GM21723 (cell line): ENCODE data around the gene SLC25A34.

Source experiments
- ATAC-seq: cut with Tn5 transposase; IDR thresholded peaks from one replicate; pipeline ENCODE4 v1.9.1; 2021; ENCODE audit warnings: mild to moderate bottlenecking, moderate library complexity; ENCODE audit not compliant: unreplicated experiment

SLC25A34 gene

GRCh38 chr1:15712168-15712567 lies 23.9 kb upstream of the SLC25A34 start:
- ATAC-seq, result no peak

DNA sequence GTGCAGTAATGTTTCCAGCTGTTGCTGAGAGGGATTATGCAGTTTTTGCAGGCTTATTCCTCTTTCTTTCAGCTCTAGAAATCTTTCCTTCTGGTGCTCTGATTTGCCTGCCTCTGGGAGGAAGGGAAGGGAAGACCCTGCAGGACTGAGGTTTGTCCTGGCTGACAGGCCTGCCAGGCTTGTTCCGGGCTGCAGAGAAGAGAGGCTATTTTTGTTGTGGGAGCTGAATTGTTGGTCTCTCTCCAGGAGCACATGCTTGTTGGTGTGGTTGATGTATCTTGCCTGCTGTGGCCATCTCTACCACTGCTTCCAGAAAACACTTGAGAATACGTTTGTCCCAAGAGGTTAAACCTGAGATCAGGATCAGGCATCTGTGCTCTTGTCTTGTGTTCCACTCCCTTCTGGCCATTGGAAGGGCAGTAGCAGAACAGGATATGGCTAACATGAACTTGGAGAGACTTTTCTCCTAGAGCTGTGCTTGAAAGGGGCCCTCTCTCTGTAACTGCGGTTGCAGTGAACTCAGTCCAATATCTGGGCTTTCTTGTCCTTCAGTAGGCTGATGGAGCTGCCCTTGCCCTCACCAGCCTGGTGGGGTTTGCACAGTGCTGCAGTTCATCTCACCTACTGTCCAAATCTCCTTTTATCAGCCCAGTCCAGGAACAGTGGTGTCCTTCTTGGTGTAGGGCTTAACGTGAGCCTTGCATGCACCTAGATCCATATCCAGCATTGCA lies 21.5 kb upstream of the SLC25A34 start:
- ATAC-seq, result no peak

DNA sequence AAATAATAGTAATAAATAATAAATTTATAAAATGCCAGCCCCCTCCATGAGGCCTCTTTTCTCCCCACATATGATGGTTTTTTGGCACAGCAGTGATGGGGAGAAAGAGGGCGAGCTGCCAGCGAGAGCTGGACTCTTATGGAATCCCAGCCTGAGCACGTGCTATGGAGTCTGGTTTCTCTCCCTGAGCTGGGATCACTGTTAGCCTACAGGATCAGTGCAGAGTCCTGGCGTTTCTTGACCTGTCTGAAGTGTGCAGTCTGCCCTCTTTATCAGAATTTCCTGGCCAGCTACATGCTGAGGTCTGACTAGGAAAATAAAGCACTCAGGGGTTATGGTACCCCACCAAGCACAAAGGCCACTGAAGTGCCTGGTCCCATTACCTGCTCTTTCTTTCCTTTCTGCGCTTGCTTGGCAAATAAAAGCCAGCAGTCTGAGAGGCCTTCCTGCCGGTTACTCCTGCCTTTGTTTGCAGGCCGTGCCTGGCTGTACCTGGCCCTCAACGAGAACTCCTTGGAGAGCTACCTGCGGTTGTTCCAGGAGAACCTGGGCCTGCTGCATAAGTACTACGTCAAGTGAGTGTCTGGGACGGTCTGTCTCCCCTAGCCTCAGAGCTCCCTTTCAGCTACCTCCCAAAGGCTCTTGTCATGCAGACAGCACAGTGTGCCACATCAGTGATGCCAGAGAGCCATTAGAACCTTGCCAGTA lies 18.5 kb upstream of the SLC25A34 start:
- ATAC-seq, result no peak

- no peak for ATAC-seq
Measured at GRCh38 chr1:15718199-15718601, 17.9 kb upstream of the SLC25A34 start.

- no peak for ATAC-seq
Measured at GRCh38 chr1:15719381-15720120, 16.5 kb upstream of the SLC25A34 start.

GRCh38 chr1:15720861-15721260 lies 15.2 kb upstream of the SLC25A34 start:
- ATAC-seq, result no peak

DNA sequence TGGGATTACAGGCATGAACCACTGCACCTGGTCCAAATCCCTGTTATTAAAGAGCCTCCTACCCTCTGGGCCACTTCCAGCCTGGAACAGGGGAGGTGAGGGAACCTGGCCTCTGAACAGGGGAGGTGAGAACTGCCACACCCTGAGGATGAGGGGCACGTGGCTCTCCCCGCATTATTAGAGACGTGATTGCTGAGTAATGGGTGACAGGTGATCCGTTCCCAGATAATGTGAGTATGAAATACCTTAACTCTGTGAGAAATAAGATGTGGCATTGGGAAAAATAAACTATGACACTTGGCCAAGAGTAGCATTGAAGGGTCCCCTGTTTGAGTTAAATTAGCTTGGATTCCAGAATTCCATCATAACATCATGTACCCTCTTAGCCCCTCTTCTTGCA lies 13.6 kb upstream of the SLC25A34 start:
- ATAC-seq, result no peak

DNA sequence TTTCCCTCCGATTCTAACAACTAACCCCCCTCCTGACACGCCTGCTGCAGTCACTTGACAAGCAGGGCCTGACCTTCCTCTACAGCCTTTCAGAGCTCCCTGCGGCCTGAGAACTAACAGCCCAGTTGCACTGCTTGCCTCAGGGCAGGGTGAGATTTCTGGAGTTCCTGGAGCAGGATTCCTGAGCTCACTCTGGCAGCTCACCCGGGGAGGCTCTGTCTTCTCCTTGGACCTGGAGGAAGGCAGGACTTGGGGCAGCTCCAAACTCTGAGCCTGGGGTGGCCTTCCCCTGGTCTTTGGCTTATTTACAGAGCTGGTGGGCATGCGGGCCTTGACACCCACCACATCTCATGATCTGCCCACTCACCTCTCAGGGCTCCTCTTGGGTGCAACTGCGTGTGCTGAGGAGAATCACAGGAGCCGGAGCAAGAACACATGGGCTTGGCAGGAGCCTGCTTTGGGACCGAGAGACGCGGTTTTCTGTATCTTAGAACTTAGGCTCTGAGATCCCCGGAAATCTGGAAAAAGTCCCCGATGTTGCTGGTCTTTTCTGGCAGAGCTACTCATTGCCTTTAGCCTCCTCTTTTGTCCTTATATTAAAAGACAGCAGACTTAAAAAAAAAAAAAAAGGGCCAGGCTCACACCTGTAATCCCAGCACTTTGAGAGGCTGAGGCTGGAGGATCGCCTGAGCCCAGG lies 13.1 kb upstream of the SLC25A34 start:
- no peak for ATAC-seq

DNA sequence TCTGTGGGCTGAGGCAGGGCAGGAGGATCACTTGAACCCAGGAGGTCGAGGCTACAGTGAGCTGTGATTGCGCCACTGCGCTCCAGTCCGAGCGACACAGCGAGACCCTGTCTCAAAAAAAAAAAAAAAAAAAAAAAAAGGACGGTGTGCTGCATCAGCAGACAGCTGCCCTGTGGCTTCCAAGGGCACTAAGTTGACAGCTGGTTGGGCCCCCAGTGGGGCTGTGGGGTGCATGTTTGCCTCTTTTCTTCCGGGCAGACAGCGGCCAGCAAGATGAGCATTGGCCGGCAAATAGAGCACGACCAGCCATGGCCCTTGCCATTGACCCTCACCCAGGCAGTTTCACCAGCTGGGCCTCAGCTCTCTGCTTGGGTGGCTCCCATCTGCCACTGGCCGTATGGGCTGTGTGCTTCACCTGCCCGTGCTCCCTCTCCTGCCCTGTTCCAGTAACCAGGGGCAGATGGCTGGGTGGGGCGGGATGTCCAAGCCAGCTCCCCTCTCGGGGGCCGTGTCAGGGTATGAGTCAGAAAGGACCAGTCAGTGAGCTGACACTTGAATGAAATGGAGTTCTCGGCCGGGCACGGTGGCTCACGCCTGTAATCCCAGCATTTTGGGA lies 12.3 kb upstream of the SLC25A34 start:
- no peak for ATAC-seq

DNA sequence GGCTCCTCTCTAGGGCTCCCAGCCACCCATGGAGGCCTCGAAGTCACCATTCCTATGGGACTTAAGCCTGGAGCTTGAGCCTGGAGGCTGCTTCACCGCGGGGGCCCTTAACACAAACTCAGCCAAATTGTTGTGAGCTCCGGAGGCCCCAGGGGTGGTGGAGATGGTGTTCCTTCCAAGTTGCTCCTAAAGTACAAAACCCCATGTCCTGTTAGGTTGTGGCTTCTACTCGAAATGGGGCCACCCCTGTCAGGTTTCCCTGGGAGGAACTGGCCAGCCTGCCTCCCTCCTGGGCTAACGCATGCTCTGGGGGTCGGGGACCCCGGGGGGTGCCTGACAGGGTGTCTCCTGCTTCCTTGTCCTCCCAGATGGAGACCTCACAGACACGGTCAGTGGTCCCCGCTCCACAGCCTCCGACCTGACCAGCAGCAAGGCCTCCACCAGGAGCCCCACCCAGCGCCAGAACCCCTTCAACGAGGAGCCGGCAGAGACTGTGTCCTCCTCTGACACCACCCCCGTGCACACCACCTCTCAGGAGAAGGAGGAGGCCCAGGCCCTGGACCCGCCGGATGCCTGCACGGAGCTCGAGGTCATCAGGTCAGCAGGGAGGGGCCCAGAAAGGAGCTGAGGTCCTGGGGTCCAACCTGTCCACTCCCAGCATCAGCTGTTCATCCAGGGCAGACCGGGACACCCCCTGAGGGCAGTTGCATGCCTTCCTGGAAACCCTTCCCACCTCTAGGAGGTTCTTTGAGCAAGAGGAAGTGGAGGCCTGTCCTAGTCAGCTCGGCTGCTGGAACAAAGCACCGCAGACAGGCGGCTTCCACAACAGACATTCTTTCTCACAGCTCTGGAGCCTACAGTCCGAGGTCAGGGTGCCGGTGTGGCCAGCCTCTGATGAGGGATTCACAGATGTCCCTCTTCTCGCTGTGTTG lies 10.8 kb upstream of the SLC25A34 start:
- ATAC-seq, result no peak

- ATAC-seq, result no peak
Measured at GRCh38 chr1:15726508-15726907, 9.6 kb upstream of the SLC25A34 start.

- ATAC-seq, result no peak
Measured at GRCh38 chr1:15727021-15727420, 9.0 kb upstream of the SLC25A34 start.

GRCh38 chr1:15727424-15727823 lies 8.6 kb upstream of the SLC25A34 start:
- no peak for ATAC-seq

DNA sequence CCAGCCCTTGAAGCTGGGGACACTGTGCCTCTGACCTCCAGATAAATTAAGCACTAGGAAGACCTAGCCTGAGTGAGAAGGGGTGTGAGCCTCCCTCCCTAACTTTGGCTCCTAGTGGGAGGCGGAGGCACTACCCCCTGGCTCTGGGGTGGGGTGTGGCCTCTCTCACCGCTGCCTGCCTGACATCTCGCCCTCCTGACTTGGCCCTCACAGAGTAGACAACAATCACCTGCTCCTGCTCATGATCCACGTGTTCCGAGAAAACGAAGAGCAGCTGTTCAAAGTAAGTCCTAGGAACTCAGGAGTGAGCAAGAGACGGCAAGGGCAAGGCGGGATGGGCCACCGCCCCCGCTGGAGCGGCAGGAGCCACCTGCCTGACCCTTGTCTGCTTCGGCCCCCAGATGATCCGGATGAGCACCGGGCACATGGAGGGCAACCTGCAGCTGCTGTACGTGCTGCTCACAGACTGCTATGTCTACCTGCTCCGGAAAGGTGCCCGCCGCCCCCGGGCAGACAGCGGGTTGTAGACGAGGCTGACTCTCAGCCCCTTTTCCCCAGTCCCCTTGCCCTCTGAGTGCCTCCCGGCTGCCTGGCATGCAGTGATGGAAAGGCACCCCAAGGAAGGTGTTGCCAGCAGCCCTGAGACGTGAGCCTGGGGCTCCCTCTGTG lies 8.1 kb upstream of the SLC25A34 start:
- no peak for ATAC-seq

- ATAC-seq, result no peak
Measured at GRCh38 chr1:15728937-15729657, 7.0 kb upstream of the SLC25A34 start.

- ATAC-seq, result no peak
Measured at GRCh38 chr1:15730423-15730822, 5.6 kb upstream of the SLC25A34 start.

DNA sequence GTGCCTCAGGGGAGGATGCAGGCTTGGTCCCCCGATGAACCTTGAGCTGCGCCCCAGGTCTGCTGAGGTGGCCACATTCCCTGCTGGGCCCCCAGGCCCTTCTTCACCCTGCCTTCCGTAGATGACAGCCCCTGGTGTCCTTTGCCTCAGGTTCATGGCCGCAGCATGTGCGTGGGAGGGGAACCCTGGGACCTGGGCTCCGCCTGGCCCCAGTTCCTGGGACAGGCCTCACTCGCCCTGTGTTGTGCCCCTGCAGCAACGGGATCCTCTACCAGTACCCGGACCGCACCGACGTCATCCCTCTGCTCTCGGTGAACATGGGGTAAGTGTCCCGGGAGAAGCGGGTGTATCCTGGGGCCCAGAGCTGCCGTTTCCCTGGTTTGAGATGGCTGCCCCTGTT lies 5.1 kb upstream of the SLC25A34 start:
- no peak for ATAC-seq
